SK-N-SH (cell line): ENCODE measurements around the gene TGFBR3L. TPM values are rescaled to one million over a fixed set of nuclear protein-coding genes. Genes with fewer than 3 reads are reported as not detected.

ENCODE experiments used
- CTCF ChIA-PET: fragments of 300-600, 350-600 bp; formaldehyde crosslinking; extraction: SDS; loops from one replicate; lab custom pipeline; 2021; lab: Yijun Ruan, JAX
- POLR2A ChIA-PET: fragments of 350-600 bp; sonication (Branson Sonifier 250); formaldehyde crosslinking; extraction: SDS; loops from one replicate; lab custom pipeline; 2020; ENCODE audit warnings: antibody characterized with exemption, inconsistent platforms; lab: Yijun Ruan, JAX
- DNase-seq: peaks from one replicate; pipeline ENCODE4 v3.0.0; 2012
- H2AFZ ChIP-seq: fragments of 200-600 bp; sonication (generic); 2 replicates; pipeline ENCODE4 v1.8.1; 2016; ENCODE audit warnings: antibody characterized with exemption, mild to moderate bottlenecking, low read depth
- H3F3A ChIP-seq: fragments of 200-600 bp; sonication (generic); replicated peaks from 2 replicates; pipeline ENCODE3; 2016; ENCODE audit warnings: antibody characterized with exemption, mild to moderate bottlenecking; ENCODE audit not compliant: insufficient read depth
- H3K27ac ChIP-seq, 2 experiments: fragments of 200-500 bp in 1 of 2; fragments of 200-600 bp in 1 of 2; sonication (Bioruptor generic) in 1 of 2; sonication (generic), shearing (Covaris generic) in 1 of 2; 2 replicates each; pipeline versions ENCODE4 v1.5.1 to v1.6.1; 2014 to 2016; ENCODE audit warnings: low read depth in 2 of 2, inconsistent platforms in 1 of 2, low read length in 1 of 2, mild to moderate bottlenecking in 1 of 2, mixed read lengths in 1 of 2
- H3K27me3 ChIP-seq: fragments of 200-600 bp; sonication (generic), shearing (Covaris generic); 2 replicates; pipeline ENCODE4 v1.6.1; 2016; ENCODE audit warnings: mixed run types; ENCODE audit not compliant: insufficient read depth
- H3K36me3 ChIP-seq, 2 experiments: fragments of 200-500 bp in 1 of 2; fragments of 200-600 bp in 1 of 2; sonication (Bioruptor generic) in 1 of 2; sonication (generic) in 1 of 2; replicated peaks in 1 of 2; 2 replicates each; pipeline versions ENCODE3 to v1.5.1; 2014 to 2016; ENCODE audit warnings: low read length in 1 of 2, mild to moderate bottlenecking in 1 of 2; ENCODE audit not compliant: insufficient read depth in 2 of 2, control insufficient read depth in 1 of 2
- H3K4me1 ChIP-seq, 2 experiments: fragments of 200-500 bp in 1 of 2; fragments of 200-600 bp in 1 of 2; sonication (Bioruptor generic) in 1 of 2; sonication (generic), shearing (Covaris generic) in 1 of 2; 2 replicates each; pipeline versions ENCODE4 v1.5.1 to v1.6.1; 2014 to 2016; ENCODE audit warnings: low read depth in 1 of 2, low read length in 1 of 2, mixed run types in 1 of 2; ENCODE audit not compliant: insufficient read depth in 2 of 2, control insufficient read depth in 1 of 2
- H3K4me2 ChIP-seq: fragments of 200-600 bp; sonication (generic), shearing (Covaris generic); 2 replicates; pipeline ENCODE4 v1.6.1; 2017; ENCODE audit warnings: mixed run types
- H3K4me3 ChIP-seq, 2 experiments: fragments of 200-500 bp in 1 of 2; fragments of 200-600 bp in 1 of 2; sonication (Bioruptor generic) in 1 of 2; sonication (generic), shearing (Covaris generic) in 1 of 2; 2 replicates each; pipeline versions ENCODE4 v1.5.1 to v1.8.1; 2014 to 2016; ENCODE audit warnings: low read depth in 2 of 2, inconsistent platforms in 1 of 2, low read length in 1 of 2, mild to moderate bottlenecking in 1 of 2, mixed read lengths in 1 of 2, moderate library complexity in 1 of 2
- H3K79me2 ChIP-seq: fragments of 200-600 bp; sonication (generic); 2 replicates; pipeline ENCODE4 v1.8.1; 2017; ENCODE audit warnings: mild to moderate bottlenecking; ENCODE audit not compliant: insufficient read depth
- H3K9ac ChIP-seq: fragments of 200-600 bp; sonication (generic); 2 replicates; pipeline ENCODE4 v1.6.1; 2017; ENCODE audit warnings: mixed run types
- H3K9me2 ChIP-seq: fragments of 200-600 bp; sonication (generic); 2 replicates; pipeline ENCODE4 v1.6.1; 2017; ENCODE audit warnings: mixed run types
- H3K9me3 ChIP-seq: fragments of 200-600 bp; sonication (generic); 2 replicates; pipeline ENCODE4 v1.6.1; 2017; ENCODE audit warnings: mixed run types, mild to moderate bottlenecking, moderate library complexity
- H4K20me1 ChIP-seq: fragments of 200-600 bp; sonication (generic); 2 replicates; pipeline ENCODE4 v1.6.1; 2017; ENCODE audit warnings: mild to moderate bottlenecking, mixed run types; ENCODE audit not compliant: insufficient read depth
- CTCF ChIP-seq: fragments of 200-600 bp; sonication (generic); IDR thresholded peaks from 2 replicates; pipeline ENCODE4 v1.6.1; 2017; ENCODE audit warnings: antibody characterized with exemption, mild to moderate bottlenecking, moderate library complexity
- ELF1 ChIP-seq: IDR thresholded peaks from 2 replicates; pipeline ENCODE4 v1.4.0; 2012
- EP300 ChIP-seq, 2 experiments: IDR thresholded peaks; 2 replicates each; pipeline versions ENCODE4 v1.4.0 to v1.6.1; 2012; ENCODE audit warnings: borderline replicate concordance in 1 of 2, low read depth in 1 of 2, low read length in 1 of 2
- EZH2phosphoT487 ChIP-seq: fragments of 200-600 bp; sonication (generic); IDR thresholded peaks from 2 replicates; pipeline ENCODE4 v1.6.1; 2017; ENCODE audit warnings: low read depth, mixed run types, mild to moderate bottlenecking, antibody characterized with exemption, moderate library complexity, borderline replicate concordance
- FOXJ3 ChIP-seq: sonication (generic); formaldehyde crosslinking; IDR thresholded peaks from 2 replicates; pipeline ENCODE4 v1.5.1; 2020; ENCODE audit warnings: mild to moderate bottlenecking, missing genetic modification reagents
- JUND ChIP-seq: IDR thresholded peaks from 2 replicates; pipeline ENCODE4 v1.4.0; 2012
- RAD21 ChIP-seq: IDR thresholded peaks from 2 replicates; pipeline ENCODE4 v1.6.1; 2012; ENCODE audit warnings: mild to moderate bottlenecking, low read length
- RCOR1 ChIP-seq: fragments of 150-350 bp; IDR thresholded peaks from 2 replicates; pipeline ENCODE4 v1.6.1; 2017; ENCODE audit warnings: antibody characterized with exemption, low read length
- REST ChIP-seq: IDR thresholded peaks from 2 replicates; pipeline ENCODE4 v1.6.1; 2012; ENCODE audit warnings: mild to moderate bottlenecking, low read depth, low read length, moderate library complexity
- RXRA ChIP-seq: IDR thresholded peaks from 2 replicates; pipeline ENCODE4 v1.4.0; 2012; ENCODE audit warnings: low read depth, mild to moderate bottlenecking, borderline replicate concordance
- TCF12 ChIP-seq: IDR thresholded peaks from 2 replicates; pipeline ENCODE4 v1.4.0; 2012
- TEAD4 ChIP-seq: IDR thresholded peaks from 2 replicates; pipeline ENCODE4 v1.4.0; 2012; ENCODE audit warnings: mild to moderate bottlenecking, borderline replicate concordance; ENCODE audit not compliant: insufficient read depth
- WGBS: methylation state at CpG from one replicate; pipeline ENCODE4 v1.1.6; 2017; ENCODE audit warnings: low lambda C conversion rate; 5-methylcytosine and 5-hydroxymethylcytosine counted together
- polyA plus RNA-seq, 3 experiments: library from polyadenylated mRNA; depleted of rRNA; stranded (reverse); fragments of >200 nt; gene quantifications; 2 replicates each; pipeline ENCODE4 v1.2.3, GENCODE V29; 2012
- TF ChIP-seq, protein P1 (sequence below): fragments of 150-350 bp; IDR thresholded peaks from 2 replicates; pipeline ENCODE4 v1.6.1; 2017; ENCODE audit warnings: antibody characterized with exemption, low read length, low read depth, borderline replicate concordance
- TF ChIP-seq, protein P2 (sequence below): IDR thresholded peaks from 2 replicates; pipeline ENCODE4; 2012

The TGFBR3L gene
- polyA plus RNA-seq, 1 of the 3 experiments (the other 2 are of a cell fraction) = 0.87 TPM

DNA sequence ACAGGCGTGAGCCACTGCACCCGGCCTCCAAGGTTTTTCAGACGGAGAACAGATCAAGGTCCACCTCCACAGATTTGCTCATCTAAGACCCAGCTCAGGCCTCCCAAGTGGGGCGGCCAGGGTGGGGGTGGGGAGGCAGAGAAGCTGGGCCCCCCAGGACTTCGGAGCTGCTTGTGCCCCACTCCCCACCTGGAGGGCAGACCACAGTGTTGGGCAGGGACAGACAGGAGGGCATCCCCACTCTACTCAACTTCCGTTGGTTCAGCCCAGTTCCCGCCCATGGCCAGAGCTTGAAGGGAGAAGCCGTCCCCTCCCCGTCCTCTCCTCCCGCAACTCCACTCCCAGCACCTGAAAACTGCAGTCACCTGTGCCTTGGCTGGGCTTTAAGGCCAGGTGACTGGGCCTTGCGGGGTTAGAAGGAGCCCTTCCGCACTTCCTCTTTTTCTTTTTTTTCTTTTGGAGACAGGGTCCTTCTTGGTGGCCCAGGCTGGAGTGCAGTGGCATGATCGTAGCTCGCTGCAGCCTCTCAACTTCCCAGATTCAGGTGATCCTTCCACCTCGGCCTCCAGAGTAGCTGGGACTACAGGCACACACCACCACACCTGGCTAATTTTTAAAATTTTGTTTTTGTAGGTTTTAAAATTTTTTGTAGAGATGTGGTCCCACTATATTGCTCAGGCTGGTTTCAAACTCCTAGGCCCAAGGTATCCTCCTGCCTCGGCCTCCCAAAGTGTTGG, 27.1 kb upstream of the TGFBR3L start (continued):
- TF ChIP-seq, protein P1, sequence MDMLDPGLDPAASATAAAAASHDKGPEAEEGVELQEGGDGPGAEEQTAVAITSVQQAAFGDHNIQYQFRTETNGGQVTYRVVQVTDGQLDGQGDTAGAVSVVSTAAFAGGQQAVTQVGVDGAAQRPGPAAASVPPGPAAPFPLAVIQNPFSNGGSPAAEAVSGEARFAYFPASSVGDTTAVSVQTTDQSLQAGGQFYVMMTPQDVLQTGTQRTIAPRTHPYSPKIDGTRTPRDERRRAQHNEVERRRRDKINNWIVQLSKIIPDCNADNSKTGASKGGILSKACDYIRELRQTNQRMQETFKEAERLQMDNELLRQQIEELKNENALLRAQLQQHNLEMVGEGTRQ = no peak
- TF ChIP-seq TCF12 (no peak), FOXJ3 (CRISPR knock-in tag) (no peak)
- TF ChIP-seq, protein P2, sequence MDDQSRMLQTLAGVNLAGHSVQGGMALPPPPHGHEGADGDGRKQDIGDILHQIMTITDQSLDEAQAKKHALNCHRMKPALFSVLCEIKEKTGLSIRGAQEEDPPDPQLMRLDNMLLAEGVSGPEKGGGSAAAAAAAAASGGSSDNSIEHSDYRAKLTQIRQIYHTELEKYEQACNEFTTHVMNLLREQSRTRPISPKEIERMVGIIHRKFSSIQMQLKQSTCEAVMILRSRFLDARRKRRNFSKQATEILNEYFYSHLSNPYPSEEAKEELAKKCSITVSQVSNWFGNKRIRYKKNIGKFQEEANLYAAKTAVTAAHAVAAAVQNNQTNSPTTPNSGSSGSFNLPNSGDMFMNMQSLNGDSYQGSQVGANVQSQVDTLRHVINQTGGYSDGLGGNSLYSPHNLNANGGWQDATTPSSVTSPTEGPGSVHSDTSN = no peak

- Histone ChIP-seq H3K36me3 (no peaks in the 10 kb centered on the region), H3K4me2 (no peak within 1 kb of the TSS), H3K4me1 (no peaks in the 10 kb centered on the region), H3K9ac (no peak within 1 kb of the TSS), H3K9me3 (no peaks in the 10 kb centered on the region), H3K27me3 (no peaks in the 10 kb centered on the region; the same call in 1 of the 2 replicates)
- 87% methylated on average over 19 of the region's 53 CpGs for WGBS
- no peak for TF ChIP-seq RCOR1
- TF ChIP-seq CTCF = no peak
- no peak for TF ChIP-seq TEAD4
- no peak for TF ChIP-seq EP300 (IDR thresholded peaks at IDR 0.05; ENCODE audit: borderline replicate concordance in 1 of 2, low read depth in 1 of 2, low read length in 1 of 2)
- no peak for TF ChIP-seq REST
- no peak for TF ChIP-seq ELF1
- TF ChIP-seq RAD21 = no peak
- no peak for TF ChIP-seq FOXJ3 (CRISPR knock-in tag)
- TF ChIP-seq EZH2phosphoT487 = no peak
- no peak for TF ChIP-seq RXRA
- TF ChIP-seq JUND = no peak
- no peak for TF ChIP-seq TCF12
- TF ChIP-seq, all 33 proteins: peak for 0
- H4K20me1 ChIP-seq = no peaks in the 10 kb centered on the region
- H3K79me2 ChIP-seq = no peaks in the 10 kb centered on the region
- no peak within 1 kb of the TSS for H3K4me3 ChIP-seq
- DNase-seq = peak; percentile 24
- H3K27ac ChIP-seq = no peak within 1 kb of the TSS
- no peak within 1 kb of the TSS for H2AFZ ChIP-seq
- CTCF ChIA-PET = interaction anchor here (0.9 to 1.4 kb wide), 3 partner anchors 12 to 20 kb away, joined by 3 read pairs; no protein-coding TSS in a partner anchor
- POLR2A ChIA-PET = no interaction called here
- H3K9me2 ChIP-seq = no peaks in the 10 kb centered on the region
- no peaks in the 10 kb centered on the region for H3F3A ChIP-seq
Observed at GRCh38 chr19:7888145-7888825, 26.3 kb upstream of the TGFBR3L start, which contains the start of gene LRRC8E. Gene LRRC8E, plus strand, starts transcription at chr19:7888510. Its CDS starts 7,094 bp downstream, at chr19:7895604.
